ENCODE data around the gene CDX1.

The CDX1 gene

GRCh38 chr5:150156027-150156368, 10.6 kb upstream of the CDX1 start:
- no peak for DNase-seq (ENCODE audit: low spot score)
- TF ChIP-seq CTCF (IDR thresholded peaks at IDR 0.05; ENCODE audit: borderline replicate concordance, control extremely low read depth, extremely low read depth, insufficient read depth, missing control alignments), result no peak
- in situ Hi-C loops (cut with MboI; ENCODE audit: low sequenced_read_pairs, unreplicated experiment), result no loop called here

GRCh38 chr5:150156540-150156939, 10.0 kb upstream of the CDX1 start:
- TF ChIP-seq CTCF (IDR thresholded peaks at IDR 0.05; ENCODE audit: borderline replicate concordance, control extremely low read depth, extremely low read depth, insufficient read depth, missing control alignments), result no peak
- in situ Hi-C loops (cut with MboI; ENCODE audit: low sequenced_read_pairs, unreplicated experiment), result no loop called here
- no peak for DNase-seq (ENCODE audit: low spot score)

- no peak for DNase-seq (ENCODE audit: low spot score)
- no peak for TF ChIP-seq CTCF (IDR thresholded peaks at IDR 0.05; ENCODE audit: borderline replicate concordance, control extremely low read depth, extremely low read depth, insufficient read depth, missing control alignments)
- in situ Hi-C loops (cut with MboI; ENCODE audit: low sequenced_read_pairs, unreplicated experiment), result no loop called here
Measured at GRCh38 chr5:150157168-150157567, 9.4 kb upstream of the CDX1 start.

- in situ Hi-C loops (cut with MboI; ENCODE audit: low sequenced_read_pairs, unreplicated experiment), result no loop called here
- no peak for TF ChIP-seq CTCF (IDR thresholded peaks at IDR 0.05; ENCODE audit: borderline replicate concordance, control extremely low read depth, extremely low read depth, insufficient read depth, missing control alignments)
- no peak for DNase-seq (ENCODE audit: low spot score)
Measured at GRCh38 chr5:150158170-150158949, 8.2 kb upstream of the CDX1 start.

GRCh38 chr5:150159031-150159430, 7.5 kb upstream of the CDX1 start:
- in situ Hi-C loops (cut with MboI; ENCODE audit: low sequenced_read_pairs, unreplicated experiment), result no loop called here
- TF ChIP-seq CTCF (IDR thresholded peaks at IDR 0.05; ENCODE audit: borderline replicate concordance, control extremely low read depth, extremely low read depth, insufficient read depth, missing control alignments), result no peak
- no peak for DNase-seq (ENCODE audit: low spot score)

- peak; percentile 57 for DNase-seq (ENCODE audit: low spot score)
- TF ChIP-seq CTCF (IDR thresholded peaks at IDR 0.05; ENCODE audit: borderline replicate concordance, control extremely low read depth, extremely low read depth, insufficient read depth, missing control alignments), result no peak
- in situ Hi-C loops (cut with MboI; ENCODE audit: low sequenced_read_pairs, unreplicated experiment), result loop anchor here (10.0 kb wide), 1 partner anchor 55 kb away; no protein-coding TSS in a partner anchor
Measured at GRCh38 chr5:150159741-150160179, 6.8 kb upstream of the CDX1 start.
